ENCODE measurements around the gene FRMD5. TPM values are rescaled to one million over a fixed set of nuclear protein-coding genes. Genes with fewer than 3 reads are reported as not detected.

The FRMD5 gene
- polyA plus RNA-seq, 4 donors = 1.0 to 1.5 (median 1.2) TPM

- DNase-seq (ENCODE audit: low read depth in 4 of 4, low spot score in 2 of 4) = peak; percentile 84 to 94 (median 88)
Measured at GRCh38 chr15:43824302-43825246, 370.5 kb downstream of the FRMD5 start, which contains the start of gene MFAP1. Gene MFAP1 (minus strand): TSS chr15:43824690. CDS start chr15:43824569, 121 bp downstream.

- DNase-seq (ENCODE audit: low read depth in 4 of 4, low spot score in 2 of 4) = no peak
Measured at GRCh38 chr15:43821505-43821904, 373.6 kb downstream of the FRMD5 start.

Other genes with a start within 250 kb of the FRMD5 start
- gene GOLM2, start 93.4 kb upstream of the FRMD5 start, polyA plus RNA-seq (ENCODE audit: insufficient read length in 4 of 4) = 100 to 1,000 TPM in 3 of 4 donors, 10 to 100 TPM in 1; 96.4 to 121 (median 109) TPM
- 10 to 100 TPM; 58.0 to 69.6 (median 63.5) TPM for gene CTDSPL2, start 232.4 kb upstream of the FRMD5 start, polyA plus RNA-seq (ENCODE audit: insufficient read length in 4 of 4)